ENCODE results near the gene POLR2E. TPM values are rescaled to one million over a fixed set of nuclear protein-coding genes. Genes with fewer than 3 reads are reported as not detected.

The POLR2E gene
- total and polyA plus RNA-seq, 2 of the 13 experiments (the other 11 are each of a cell fraction or from before 2014, with no cell fraction given): 140 to 272 TPM

DNA sequence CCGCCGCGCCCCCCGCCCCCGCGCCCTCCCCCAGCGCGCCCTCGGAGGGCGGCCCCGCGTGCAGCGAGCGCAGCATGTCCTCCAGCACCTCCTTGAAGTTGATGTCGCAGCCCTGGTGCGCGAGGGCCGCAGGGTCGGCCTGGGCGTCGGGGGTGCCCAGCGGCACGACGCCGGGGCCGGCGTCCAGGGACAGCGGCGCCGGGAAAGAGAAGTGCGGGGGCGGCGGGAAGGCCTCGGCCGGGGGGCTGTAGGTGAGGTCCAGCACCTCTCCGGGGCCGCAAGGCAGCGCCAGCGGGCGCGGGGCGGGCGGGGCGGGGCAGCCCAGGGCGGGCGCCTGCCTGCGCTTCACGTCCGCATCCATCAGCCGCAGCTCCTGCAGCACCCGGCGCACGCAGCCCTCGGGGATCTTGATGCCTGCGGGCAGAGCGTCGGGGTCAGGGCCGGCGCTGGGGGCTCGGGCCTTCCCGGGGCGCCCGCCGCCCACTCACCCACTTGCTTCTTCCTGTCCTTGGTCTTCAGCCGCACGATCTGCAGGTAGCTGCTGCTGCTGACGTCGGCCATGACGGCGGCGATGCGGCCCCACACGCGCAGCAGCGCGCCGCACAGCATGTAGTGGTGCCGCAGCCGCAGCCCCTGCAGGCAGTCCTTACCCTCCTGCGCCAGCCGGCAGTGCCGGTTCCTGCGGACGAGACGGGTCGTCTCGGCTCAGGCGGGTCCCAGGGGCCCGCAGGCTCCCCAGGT is 13.3 kb upstream of the POLR2E start:
- Histone ChIP-seq H3K4me3 (replicated peaks in 1 of 3; ENCODE audit: insufficient read depth in 1 of 3, low read depth in 2 of 3, low read length in 3 of 3) (no peak overlapping the region), H3K36me3 (replicated peaks in 1 of 2; ENCODE audit: control insufficient read depth in 1 of 2, insufficient read depth in 2 of 2, low read length in 2 of 2) (peaks cover 10 to 20% of the 10 kb centered on the region in 2 experiments; a peak in 4 of 5 replicates), H3K4me2 (ENCODE audit: low read depth, low read length) (no peak overlapping the region), H3K27me3 (ENCODE audit: control insufficient read depth in 1 of 2, insufficient read depth in 2 of 2, low read length in 2 of 2) (no peaks in the 10 kb centered on the region), H3K27ac (ENCODE audit: extremely low read length, insufficient read depth, low read length) (no peak overlapping the region), H3K9me3 (ENCODE audit: low read length) (no peaks in the 10 kb centered on the region), H3K4me1 (ENCODE audit: insufficient read depth, low read length) (peaks cover 34% of the 10 kb centered on the region), H3K9ac (ENCODE audit: insufficient read depth, low read depth, low read length) (no peak overlapping the region), H3K79me2 (ENCODE audit: insufficient read depth, low read length) (peaks cover 11% of the 10 kb centered on the region), H2AFZ (ENCODE audit: low read length) (no peak overlapping the region), H4K20me1 (ENCODE audit: insufficient read depth, low read length) (peaks cover 15% of the 10 kb centered on the region; the same call in 1 of the 2 replicates)
- ATAC-seq (no peak), DNase-seq (ENCODE audit: low spot score) (no peak), FAIRE-seq (no peak)
- intact Hi-C loops (cut with micrococcal nuclease; ENCODE audit: unreplicated experiment) (loop anchor here (10.0 kb wide), 1 partner anchor 54 kb away; no protein-coding TSS in a partner anchor), in situ Hi-C loops (cut with HindIII; ENCODE audit: extremely low pct_ligation_motif_present, low pct_unique_long_range_greater_than_20kb) (no loop called here)
- peak; percentile 70 for TF ChIP-seq RBFOX2 (IDR thresholded peaks at IDR 0.05; ENCODE audit: low read depth, low read length)
- TF ChIP-seq HNRNPL (IDR thresholded peaks at IDR 0.05; ENCODE audit: low read depth, low read length): 0 out of 2 replicates have a peak, but pooled peaks have one; percentile 7
- TF ChIP-seq, protein P1, sequence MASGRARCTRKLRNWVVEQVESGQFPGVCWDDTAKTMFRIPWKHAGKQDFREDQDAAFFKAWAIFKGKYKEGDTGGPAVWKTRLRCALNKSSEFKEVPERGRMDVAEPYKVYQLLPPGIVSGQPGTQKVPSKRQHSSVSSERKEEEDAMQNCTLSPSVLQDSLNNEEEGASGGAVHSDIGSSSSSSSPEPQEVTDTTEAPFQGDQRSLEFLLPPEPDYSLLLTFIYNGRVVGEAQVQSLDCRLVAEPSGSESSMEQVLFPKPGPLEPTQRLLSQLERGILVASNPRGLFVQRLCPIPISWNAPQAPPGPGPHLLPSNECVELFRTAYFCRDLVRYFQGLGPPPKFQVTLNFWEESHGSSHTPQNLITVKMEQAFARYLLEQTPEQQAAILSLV (CRISPR knock-in tag; IDR thresholded peaks at IDR 0.05; ENCODE audit: borderline replicate concordance): no peak
- TF ChIP-seq ZNF180 (CRISPR knock-in tag; IDR thresholded peaks at IDR 0.05; ENCODE audit: borderline replicate concordance, low read depth): no peak
- peak; percentile 75 for TF ChIP-seq AGO1 (IDR thresholded peaks at IDR 0.05; ENCODE audit: low read depth, low read length, poor library complexity, severe bottlenecking)
- peak; percentile 81 for TF ChIP-seq AKAP8 (CRISPR knock-in tag; IDR thresholded peaks at IDR 0.05)
- TF ChIP-seq POLR2A (IDR thresholded peaks at IDR 0.05; ENCODE audit: insufficient read depth in 1 of 2, low read depth in 2 of 2, low read length in 2 of 2): peak in 1 of 2 experiments; percentile 31; a peak in 2 of 4 replicates
- no peak for TF ChIP-seq ZNF230 (CRISPR knock-in tag; IDR thresholded peaks at IDR 0.05)
- peak; percentile 90 for TF ChIP-seq AGO2 (optimal IDR thresholded peaks at IDR 0.05; ENCODE audit: low read depth, low read length)
- CTCF ChIA-PET (ENCODE audit: low intra/inter-chr PET ratio, low total read pairs): no interaction called here
- POLR2A ChIA-PET: interaction anchor here (0.6 to 1.2 kb wide), 2 partner anchors 10 to 130 kb away, joined by 4 to 6 read pairs; no protein-coding TSS in a partner anchor
- WGBS (ENCODE audit: low lambda C conversion rate): 98% methylated on average over 62 of the region's 89 CpGs
- no TSS peak for BruUV-seq (replicated peaks)
